HG02981 (cell line): Measurements from ENCODE around the gene CLEC2D.
"Not testable (repeated sequence)": the region's sequence is repeated elsewhere in the genome, so short reads cannot be mapped to it uniquely, and the experiment has no call there.

Experiments used
- ATAC-seq: cut with Tn5 transposase; IDR thresholded peaks from one replicate; pipeline ENCODE4 v1.9.1; 2021; ENCODE audit warnings: mild to moderate bottlenecking, moderate library complexity; ENCODE audit not compliant: unreplicated experiment

Gene CLEC2D

DNA sequence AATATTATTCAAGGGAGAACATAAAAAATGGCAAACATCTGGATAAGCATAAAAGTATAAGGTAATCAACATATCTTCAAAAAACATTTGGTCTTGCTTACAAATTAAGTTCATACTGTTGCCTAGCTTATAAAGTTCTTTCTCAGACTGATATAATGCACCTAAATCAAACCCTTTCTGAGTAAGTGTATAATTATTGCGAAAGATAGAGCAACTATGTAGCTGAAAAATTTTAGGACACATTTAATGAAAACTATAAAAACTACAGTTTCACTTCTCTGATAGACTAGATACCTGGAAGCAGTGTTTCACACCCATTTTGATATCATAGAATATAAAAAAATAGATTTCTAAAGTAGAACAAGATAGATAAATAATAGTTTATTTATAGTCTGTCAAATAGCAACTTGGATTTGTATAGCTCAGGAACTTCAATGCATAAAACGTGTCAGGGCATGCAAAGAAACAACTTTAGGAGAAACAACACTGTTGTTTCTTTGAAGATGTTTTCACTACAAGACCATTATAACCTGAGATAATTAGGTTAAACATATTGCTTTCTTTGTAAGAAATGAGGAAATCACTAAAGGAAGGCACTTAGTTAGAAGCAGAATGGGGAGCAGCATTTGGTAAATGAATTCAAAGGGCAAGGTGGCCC is 55.8 kb downstream of the CLEC2D start:
- no peak for ATAC-seq

DNA sequence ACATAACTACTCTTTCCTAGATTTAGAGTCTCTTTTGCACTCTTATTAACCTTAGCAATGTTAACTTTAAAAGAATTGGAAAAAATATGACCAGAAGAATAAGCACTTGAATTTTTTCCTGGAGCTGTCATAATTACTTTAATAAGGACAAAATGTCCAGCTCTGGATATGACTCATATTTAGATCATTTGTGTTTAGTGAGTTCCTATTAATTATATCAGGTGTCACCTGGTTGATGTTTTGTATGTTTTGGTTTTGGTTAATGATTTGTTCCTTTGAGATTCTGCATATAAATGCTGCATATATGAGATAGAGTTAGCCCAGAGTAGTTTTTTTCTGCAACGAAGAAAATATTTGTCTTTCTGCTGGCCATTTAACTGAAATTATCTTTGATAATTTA is 58.3 kb downstream of the CLEC2D start:
- no peak for ATAC-seq

DNA sequence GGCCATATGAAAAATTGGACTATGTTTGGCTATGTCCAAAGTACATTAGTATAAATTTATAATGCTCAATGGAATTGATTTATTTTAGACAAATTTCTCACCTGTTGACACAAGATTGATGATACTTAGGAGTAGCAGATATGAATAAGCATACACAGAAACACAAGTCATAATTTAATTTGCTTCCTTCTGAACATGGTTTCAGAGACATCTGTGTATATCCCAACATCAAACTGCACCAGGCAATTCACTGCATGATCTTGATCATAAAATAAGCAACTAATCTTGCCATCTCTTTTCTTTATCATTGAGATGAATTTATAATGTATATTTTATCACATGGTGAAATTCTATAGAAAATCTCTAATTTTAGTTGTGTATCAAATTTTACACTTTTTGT is 59.6 kb downstream of the CLEC2D start:
- no peak for ATAC-seq

DNA sequence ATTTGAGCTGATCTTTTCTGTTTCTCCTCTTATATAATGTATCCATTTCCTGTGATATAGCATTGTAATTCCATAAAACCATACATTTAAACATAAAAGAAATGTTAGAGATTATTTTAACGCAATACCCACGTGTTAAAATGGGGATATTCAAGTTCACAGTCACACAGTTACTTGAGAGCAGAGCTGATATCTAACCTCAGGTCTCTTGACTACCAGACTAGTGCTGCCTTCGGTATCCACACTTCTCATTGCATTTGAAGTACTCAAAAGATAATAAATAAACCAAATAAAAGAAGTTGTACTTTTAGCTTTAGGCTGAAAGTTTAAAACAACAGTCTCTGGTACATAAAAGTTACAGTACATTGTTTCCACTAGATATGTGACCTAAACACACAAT is 60.5 kb downstream of the CLEC2D start:
- no peak for ATAC-seq

GRCh38 chr12:9730591-9730990 is 61.1 kb downstream of the CLEC2D start:
- ATAC-seq, result no peak

DNA sequence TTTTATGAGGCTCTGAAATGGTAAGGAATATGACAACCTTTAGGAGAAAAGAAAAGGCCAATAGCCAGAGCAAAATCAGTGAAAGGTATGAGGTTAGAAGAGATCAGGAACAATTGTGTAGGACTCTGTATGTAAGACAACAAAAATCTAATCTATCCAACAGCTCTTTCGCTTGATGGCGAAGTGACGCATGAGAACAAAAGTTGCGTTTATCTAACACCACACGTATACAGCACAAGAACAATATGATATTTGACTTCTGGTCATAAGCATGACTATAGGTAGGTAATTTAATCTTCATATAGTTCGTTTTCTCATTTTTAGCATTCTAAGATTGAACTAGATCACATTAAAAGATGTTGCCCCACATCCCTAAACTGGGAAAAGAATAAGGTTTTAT is 61.9 kb downstream of the CLEC2D start:
- ATAC-seq, result no peak

GRCh38 chr12:9731797-9732196 is 62.3 kb downstream of the CLEC2D start:
- no peak for ATAC-seq

GRCh38 chr12:9732921-9733461 is 63.5 kb downstream of the CLEC2D start, which contains the start of gene CLECL1:
TSS of gene CLECL1 (minus strand) at chr12:9733097.
- ATAC-seq, result no peak

DNA sequence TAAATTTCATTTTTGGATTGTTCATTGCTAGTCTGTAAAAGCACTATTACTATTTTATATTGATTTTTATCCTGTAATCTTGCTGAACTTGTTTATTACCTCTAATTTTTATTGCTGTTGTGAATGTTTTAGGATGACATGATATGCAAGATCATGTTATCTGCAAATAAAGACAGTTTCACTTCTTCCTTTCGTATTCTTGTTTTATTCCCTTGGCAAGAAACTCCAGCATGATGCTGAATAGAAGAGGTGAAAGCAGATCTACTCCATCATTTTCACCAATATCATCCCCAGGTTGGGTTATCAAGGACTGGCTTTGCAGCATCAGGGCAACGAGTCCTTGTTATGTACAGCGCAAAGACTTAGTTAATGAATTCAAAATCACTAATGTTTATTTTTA is 66.1 kb downstream of the CLEC2D start:
- no peak for ATAC-seq

- ATAC-seq, result no peak
Measured at GRCh38 chr12:9736936-9737705, 67.6 kb downstream of the CLEC2D start.

DNA sequence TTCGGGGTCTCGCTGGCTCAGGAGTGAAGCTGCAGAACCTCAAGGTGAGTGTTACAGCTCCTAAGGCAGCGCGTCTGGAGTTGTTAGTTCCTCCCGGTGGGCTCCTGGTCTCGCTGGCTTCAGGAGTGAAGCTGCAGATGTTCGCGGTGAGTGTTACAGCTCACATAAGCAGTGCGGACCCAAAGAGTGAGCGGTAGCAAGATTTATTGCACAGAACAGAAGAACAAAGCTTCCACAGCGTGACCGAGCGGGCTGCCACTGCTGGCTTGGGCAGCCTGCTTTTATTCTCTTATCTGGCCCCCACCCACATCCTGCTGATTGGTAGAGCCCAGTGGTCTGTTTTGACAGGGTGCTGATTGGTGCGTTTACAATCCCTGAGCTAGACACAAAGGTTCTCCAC is 69.4 kb downstream of the CLEC2D start:
- ATAC-seq, result not testable (repeated sequence)

GRCh38 chr12:9739404-9740105 is 70.0 kb downstream of the CLEC2D start:
- ATAC-seq, result not testable (repeated sequence)

DNA sequence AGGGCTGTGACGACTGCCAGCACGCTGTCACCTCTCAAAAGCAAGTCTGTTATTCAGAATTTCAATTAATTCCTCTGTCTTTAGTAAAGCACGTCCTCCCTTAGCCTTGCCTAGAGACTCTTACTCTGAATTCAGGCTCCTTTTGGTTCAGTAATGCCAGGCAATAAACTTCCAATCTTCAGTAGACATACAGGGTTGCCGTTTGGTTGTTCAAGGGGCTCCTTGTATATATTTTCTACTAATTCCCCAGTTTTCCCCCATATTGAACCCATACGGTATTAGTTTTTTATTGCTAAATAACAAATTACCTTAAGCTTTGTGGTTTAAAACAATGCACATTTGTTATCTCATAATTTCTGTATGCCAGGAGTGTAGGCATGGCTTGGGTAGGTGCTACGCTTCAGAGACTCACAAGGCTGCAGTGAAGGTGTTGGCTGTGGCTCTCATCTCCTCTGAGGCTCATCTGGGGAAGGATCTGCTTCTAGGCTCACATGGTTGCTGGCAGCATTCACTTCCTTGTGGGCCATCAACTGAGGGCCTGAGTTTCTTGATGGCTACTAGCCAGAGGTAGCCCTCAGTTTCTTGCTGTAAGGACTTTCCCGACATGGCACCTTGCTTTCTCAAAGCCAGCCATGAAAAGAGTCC is 70.7 kb downstream of the CLEC2D start:
- ATAC-seq, result no peak

DNA sequence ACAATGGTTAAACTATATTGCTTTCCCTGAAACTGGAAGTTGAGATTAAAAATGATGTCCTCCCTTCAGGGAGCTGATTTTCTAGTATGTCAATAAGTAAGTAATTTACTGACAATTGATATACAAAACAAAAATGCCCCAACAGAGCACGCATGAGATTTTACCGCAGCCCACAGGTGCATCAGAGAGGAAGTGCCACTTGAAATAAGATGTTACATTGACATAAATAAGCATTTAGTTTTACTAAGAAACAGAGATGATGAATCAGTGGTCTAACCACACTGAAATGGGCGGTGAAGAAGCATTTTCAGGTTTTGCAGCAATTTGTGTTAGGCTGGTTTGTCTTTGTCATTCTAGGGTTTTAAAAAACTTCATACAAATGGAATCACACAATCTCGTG is 72.2 kb downstream of the CLEC2D start:
- ATAC-seq, result peak; percentile 59

GRCh38 chr12:9742661-9743060 is 73.1 kb downstream of the CLEC2D start:
- no peak for ATAC-seq

- ATAC-seq, result no peak
Measured at GRCh38 chr12:9745199-9745598, 75.7 kb downstream of the CLEC2D start.
